ENCODE measurements around the gene OR1E2. TPM values are rescaled to one million over a fixed set of nuclear protein-coding genes. Genes with fewer than 3 reads are reported as not detected.

OR1E2 gene
- total and polyA plus RNA-seq, 10 of the 15 experiments (the other 5 are each of a cell fraction or from before 2014, with no cell fraction given), result not detected

- no peak for FAIRE-seq
- RAD21 ChIA-PET (ENCODE audit: unreplicated experiment), result no interaction called here
- Histone ChIP-seq H3K4me1 (ENCODE audit: control insufficient read depth, insufficient read depth, low read length) (no peaks in the 10 kb centered on the region), H2AFZ (ENCODE audit: control insufficient read depth, low read depth, low read length) (no peak within 1 kb of the TSS), H3K9ac (ENCODE audit: control insufficient read depth, insufficient read depth, low read length) (no peak within 1 kb of the TSS), H4K20me1 (ENCODE audit: control insufficient read depth, insufficient read depth) (no peaks in the 10 kb centered on the region), H3K9me3 (replicated peaks; ENCODE audit: control insufficient read depth, insufficient read depth, low read length) (no peaks in the 10 kb centered on the region; the same call in 2 of the 3 replicates), H3K4me2 (ENCODE audit: control insufficient read depth, insufficient read depth) (no peak within 1 kb of the TSS), H3K27ac (ENCODE audit: control insufficient read depth, insufficient read depth) (no peak within 1 kb of the TSS), H3K4me3 (no peak within 1 kb of the TSS), H3K79me2 (ENCODE audit: control insufficient read depth, insufficient read depth, low read length) (no peaks in the 10 kb centered on the region), H3K36me3 (ENCODE audit: control insufficient read depth in 2 of 2, insufficient read depth in 2 of 2, low read length in 1 of 2) (no peaks in the 10 kb centered on the region), H3K27me3 (replicated peaks in 1 of 2; ENCODE audit: control insufficient read depth in 2 of 2, insufficient read depth in 2 of 2, low read length in 1 of 2) (no peaks in the 10 kb centered on the region)
- no peak for ATAC-seq
- 69% methylated on average over 75 of the region's 92 CpGs for WGBS (ENCODE audit: insufficient coverage, insufficient replicate concordance, low lambda C conversion rate, missing lambda C conversion rate)
- no peak for TF ChIP-seq ATF7 (IDR thresholded peaks at IDR 0.05; ENCODE audit: low read depth)
- TF ChIP-seq POLR2A (IDR thresholded peaks at IDR 0.05; ENCODE audit: low read depth, low read length), result peak; percentile 31; the same call in 1 of the 2 replicates
- TF ChIP-seq TAF1 (IDR thresholded peaks at IDR 0.05; ENCODE audit: borderline replicate concordance, low read depth, low read length), result no peak
- TF ChIP-seq POLR2AphosphoS5 (IDR thresholded peaks at IDR 0.05; ENCODE audit: low read length), result no peak
- TF ChIP-seq SMC3 (IDR thresholded peaks at IDR 0.05; ENCODE audit: borderline replicate concordance, low read length), result no peak
- no peak for TF ChIP-seq NFXL1 (IDR thresholded peaks at IDR 0.05; ENCODE audit: borderline replicate concordance)
- TF ChIP-seq ZBTB40 (IDR thresholded peaks at IDR 0.05; ENCODE audit: borderline replicate concordance), result no peak
- TF ChIP-seq MYC (IDR thresholded peaks at IDR 0.05; ENCODE audit: insufficient read depth, insufficient read length, insufficient replicate concordance, low read length, severe bottlenecking), result no peak
- CTCF ChIA-PET, result no interaction called here
- no TSS peak for BruUV-seq (replicated peaks)
- no peak for DNase-seq (ENCODE audit: low read depth, low spot score)
- intact Hi-C loops (cut with micrococcal nuclease; ENCODE audit: unreplicated experiment), result no loop called here
- in situ Hi-C loops (cut with MboI), result no loop called here
- POLR2A ChIA-PET, result no interaction called here
- SMC1A ChIA-PET (ENCODE audit: uncharacterized antibody, unreplicated experiment), result no interaction called here
These were observed 47.5 kb downstream of the OR1E2 start, which contains the start of gene OR3A2 for GRCh38 chr17:3385869-3386816. Gene OR3A2, minus strand, starts transcription at chr17:3386308.

Other genes with a start within 250 kb of the OR1E2 start
Only the 7 nearest of the 14 such genes appear.
- gene OR3A1, start 135.5 kb downstream of the OR1E2 start, total RNA-seq (2014; rRNA removed), result not detected in 2 replicates
- not detected in 2 replicates for gene OR3A1, start 135.5 kb downstream of the OR1E2 start, total RNA-seq (2014; rRNA removed; fragmentation: Illumina TruSeq; extraction: Trizol)
- gene OR3A1, start 135.5 kb downstream of the OR1E2 start, total RNA-seq (2021), result not detected in 2 replicates
- gene OR3A1, start 135.5 kb downstream of the OR1E2 start, polyA plus RNA-seq (2011; rRNA removed), result not detected in 2 replicates
- gene OR3A1, start 135.5 kb downstream of the OR1E2 start, polyA plus RNA-seq (2014; fragmentation: Illumina TruSeq; extraction: Trizol), result not detected in 2 replicates
- gene OR3A1, start 135.5 kb downstream of the OR1E2 start, polyA plus RNA-seq (2014; fragmentation: Nextera tagmentation; extraction: Ambion mirVana), result not detected
- not detected in 2 replicates for gene OR3A1, start 135.5 kb downstream of the OR1E2 start, polyA plus RNA-seq (2014; rRNA removed)
- not detected for gene OR3A1, start 135.5 kb downstream of the OR1E2 start, polyA plus RNA-seq (2016; fragmentation: Nextera tagmentation; extraction: Ambion mirVana)
- not detected in 2 replicates for gene OR3A2, start 47.5 kb downstream of the OR1E2 start, total RNA-seq (2014; rRNA removed)
- gene OR3A2, start 47.5 kb downstream of the OR1E2 start, total RNA-seq (2014; rRNA removed; fragmentation: Illumina TruSeq; extraction: Trizol), result not detected in 2 replicates
- not detected in 2 replicates for gene OR3A2, start 47.5 kb downstream of the OR1E2 start, total RNA-seq (2021)
- not detected in 2 replicates for gene OR3A2, start 47.5 kb downstream of the OR1E2 start, polyA plus RNA-seq (2011; rRNA removed)
- not detected in 2 replicates for gene OR3A2, start 47.5 kb downstream of the OR1E2 start, polyA plus RNA-seq (2014; fragmentation: Illumina TruSeq; extraction: Trizol)
- not detected for gene OR3A2, start 47.5 kb downstream of the OR1E2 start, polyA plus RNA-seq (2014; fragmentation: Nextera tagmentation; extraction: Ambion mirVana)
- gene OR3A2, start 47.5 kb downstream of the OR1E2 start, polyA plus RNA-seq (2014; rRNA removed), result not detected in 2 replicates
- not detected for gene OR3A2, start 47.5 kb downstream of the OR1E2 start, polyA plus RNA-seq (2016; fragmentation: Nextera tagmentation; extraction: Ambion mirVana)
- not detected in 2 replicates for gene OR1E1, start 35.4 kb downstream of the OR1E2 start, total RNA-seq (2014; rRNA removed)
- not detected in 2 replicates for gene OR1E1, start 35.4 kb downstream of the OR1E2 start, total RNA-seq (2014; rRNA removed; fragmentation: Illumina TruSeq; extraction: Trizol)
- gene OR1E1, start 35.4 kb downstream of the OR1E2 start, total RNA-seq (2021), result not detected in 2 replicates
- not detected in 2 replicates for gene OR1E1, start 35.4 kb downstream of the OR1E2 start, polyA plus RNA-seq (2011; rRNA removed)
- gene OR1E1, start 35.4 kb downstream of the OR1E2 start, polyA plus RNA-seq (2014; fragmentation: Illumina TruSeq; extraction: Trizol), result not detected in 2 replicates
- gene OR1E1, start 35.4 kb downstream of the OR1E2 start, polyA plus RNA-seq (2014; fragmentation: Nextera tagmentation; extraction: Ambion mirVana), result not detected
- gene OR1E1, start 35.4 kb downstream of the OR1E2 start, polyA plus RNA-seq (2014; rRNA removed), result not detected in 2 replicates
- gene OR1E1, start 35.4 kb downstream of the OR1E2 start, polyA plus RNA-seq (2016; fragmentation: Nextera tagmentation; extraction: Ambion mirVana), result not detected
- gene OR3A3, start 22.5 kb downstream of the OR1E2 start, total RNA-seq (2014; rRNA removed), result not detected in 2 replicates
- not detected in 2 replicates for gene OR3A3, start 22.5 kb downstream of the OR1E2 start, total RNA-seq (2014; rRNA removed; fragmentation: Illumina TruSeq; extraction: Trizol)
- gene OR3A3, start 22.5 kb downstream of the OR1E2 start, total RNA-seq (2021), result not detected in 2 replicates
- gene OR3A3, start 22.5 kb downstream of the OR1E2 start, polyA plus RNA-seq (2011; rRNA removed), result not detected in 2 replicates
- gene OR3A3, start 22.5 kb downstream of the OR1E2 start, polyA plus RNA-seq (2014; fragmentation: Illumina TruSeq; extraction: Trizol), result 0.07 TPM in 1 of 2 replicates, not detected in the other
- not detected for gene OR3A3, start 22.5 kb downstream of the OR1E2 start, polyA plus RNA-seq (2014; fragmentation: Nextera tagmentation; extraction: Ambion mirVana)
- not detected in 2 replicates for gene OR3A3, start 22.5 kb downstream of the OR1E2 start, polyA plus RNA-seq (2014; rRNA removed)
- gene OR3A3, start 22.5 kb downstream of the OR1E2 start, polyA plus RNA-seq (2016; fragmentation: Nextera tagmentation; extraction: Ambion mirVana), result not detected
- gene SPATA22, start 38.0 kb upstream of the OR1E2 start, total RNA-seq (2014; rRNA removed), result not detected in 2 replicates
- not detected in 2 replicates for gene SPATA22, start 38.0 kb upstream of the OR1E2 start, total RNA-seq (2014; rRNA removed; fragmentation: Illumina TruSeq; extraction: Trizol)
- gene SPATA22, start 38.0 kb upstream of the OR1E2 start, total RNA-seq (2021), result not detected in 2 replicates
- not detected in 2 replicates for gene SPATA22, start 38.0 kb upstream of the OR1E2 start, polyA plus RNA-seq (2011; rRNA removed)
- not detected in 2 replicates for gene SPATA22, start 38.0 kb upstream of the OR1E2 start, polyA plus RNA-seq (2014; fragmentation: Illumina TruSeq; extraction: Trizol)
- not detected for gene SPATA22, start 38.0 kb upstream of the OR1E2 start, polyA plus RNA-seq (2014; fragmentation: Nextera tagmentation; extraction: Ambion mirVana)
- not detected in 2 replicates for gene SPATA22, start 38.0 kb upstream of the OR1E2 start, polyA plus RNA-seq (2014; rRNA removed)
- gene SPATA22, start 38.0 kb upstream of the OR1E2 start, polyA plus RNA-seq (2016; fragmentation: Nextera tagmentation; extraction: Ambion mirVana), result not detected
- gene ASPA, start 42.2 kb upstream of the OR1E2 start, total RNA-seq (2014; rRNA removed), result not detected in 2 replicates
- gene ASPA, start 42.2 kb upstream of the OR1E2 start, total RNA-seq (2014; rRNA removed; fragmentation: Illumina TruSeq; extraction: Trizol), result not detected in 2 replicates
- gene ASPA, start 42.2 kb upstream of the OR1E2 start, total RNA-seq (2021), result not detected in 2 replicates
- 0.30 and 0.32 TPM in 2 replicates for gene ASPA, start 42.2 kb upstream of the OR1E2 start, polyA plus RNA-seq (2011; rRNA removed)
- not detected in 2 replicates for gene ASPA, start 42.2 kb upstream of the OR1E2 start, polyA plus RNA-seq (2014; fragmentation: Illumina TruSeq; extraction: Trizol)
- under 1 TPM in 1 of 2 experiments, not detected in 1; 0.04 TPM for gene ASPA, start 42.2 kb upstream of the OR1E2 start, polyA plus RNA-seq (2014; fragmentation: Nextera tagmentation; extraction: Ambion mirVana)
- 0.03 TPM in 1 of 2 replicates, not detected in the other for gene ASPA, start 42.2 kb upstream of the OR1E2 start, polyA plus RNA-seq (2014; rRNA removed)
- gene ASPA, start 42.2 kb upstream of the OR1E2 start, polyA plus RNA-seq (2016; fragmentation: Nextera tagmentation; extraction: Ambion mirVana), result not detected
- 2.7 and 3.7 TPM in 2 replicates for gene TRPV3, start 124.0 kb upstream of the OR1E2 start, total RNA-seq (2014; rRNA removed)
- 2.7 and 2.8 TPM in 2 replicates for gene TRPV3, start 124.0 kb upstream of the OR1E2 start, total RNA-seq (2014; rRNA removed; fragmentation: Illumina TruSeq; extraction: Trizol)
- gene TRPV3, start 124.0 kb upstream of the OR1E2 start, total RNA-seq (2021), result 3.6 and 5.2 TPM in 2 replicates
- gene TRPV3, start 124.0 kb upstream of the OR1E2 start, polyA plus RNA-seq (2011; rRNA removed), result 8.7 and 12.0 TPM in 2 replicates
- gene TRPV3, start 124.0 kb upstream of the OR1E2 start, polyA plus RNA-seq (2014; fragmentation: Illumina TruSeq; extraction: Trizol), result 3.3 and 4.1 TPM in 2 replicates
- gene TRPV3, start 124.0 kb upstream of the OR1E2 start, polyA plus RNA-seq (2014; fragmentation: Nextera tagmentation; extraction: Ambion mirVana), result under 1 TPM; 0.52 to 0.60 TPM
- gene TRPV3, start 124.0 kb upstream of the OR1E2 start, polyA plus RNA-seq (2014; rRNA removed), result 4.4 and 4.5 TPM in 2 replicates
- 1 to 10 TPM; 1.6 to 2.1 TPM for gene TRPV3, start 124.0 kb upstream of the OR1E2 start, polyA plus RNA-seq (2016; fragmentation: Nextera tagmentation; extraction: Ambion mirVana)